GM12878 (cell line): ENCODE measurements around the gene TPRA1. TPM values are rescaled to one million over a fixed set of nuclear protein-coding genes. Genes with fewer than 3 reads are reported as not detected.

Experiments
- BCL11A ChIP-seq: IDR thresholded peaks from 2 replicates; pipeline ENCODE4 v1.6.1; 2011; ENCODE audit warnings: low read depth, low read length
- BCL3 ChIP-seq: IDR thresholded peaks from 2 replicates; pipeline ENCODE4 v1.6.1; 2011; ENCODE audit warnings: borderline replicate concordance, low read depth, mild to moderate bottlenecking, moderate library complexity, low read length; ENCODE audit not compliant: insufficient read depth, poor library complexity, severe bottlenecking
- E2F4 ChIP-seq: IDR thresholded peaks from 2 replicates; pipeline ENCODE4 v1.6.1; 2012; ENCODE audit warnings: low read depth, low read length, improper control_type of control experiment
- ETV6 ChIP-seq, 2 experiments: fragments of 450-650 bp in 1 of 2; IDR thresholded peaks in 1 of 2; conservative IDR thresholded peaks in 1 of 2; 2 replicates each; pipeline ENCODE4 v1.6.1; 2014; ENCODE audit warnings: antibody characterized with exemption in 1 of 2, borderline replicate concordance in 1 of 2, low read depth in 1 of 2, mild to moderate bottlenecking in 1 of 2, moderate library complexity in 1 of 2
- IKZF2 ChIP-seq, 2 experiments: fragments of 450-650 bp; IDR thresholded peaks; 2 replicates each; pipeline ENCODE4 v1.6.1; 2017; ENCODE audit warnings: mild to moderate bottlenecking in 2 of 2, moderate library complexity in 2 of 2
- IRF5 ChIP-seq: fragments of 450-650 bp; IDR thresholded peaks from 2 replicates; pipeline ENCODE4 v1.6.1; 2017; ENCODE audit warnings: borderline replicate concordance
- MTA2 ChIP-seq: fragments of 450-650 bp; IDR thresholded peaks from 2 replicates; pipeline ENCODE4 v1.6.1; 2016; ENCODE audit warnings: low read depth, mild to moderate bottlenecking, moderate library complexity
- PAX5 ChIP-seq: IDR thresholded peaks from 2 replicates; pipeline ENCODE4 v1.6.1; 2011; ENCODE audit warnings: low read depth, low read length, borderline replicate concordance
- PKNOX1 ChIP-seq: fragments of 450-650 bp; IDR thresholded peaks from 2 replicates; pipeline ENCODE4 v1.6.1; 2016; ENCODE audit warnings: mild to moderate bottlenecking
- POLR2AphosphoS2 ChIP-seq: IDR thresholded peaks from 2 replicates; pipeline ENCODE4 v1.6.1; 2011; ENCODE audit warnings: low read depth, mild to moderate bottlenecking, low read length, improper control_type of control experiment, moderate library complexity
- RUNX3 ChIP-seq: IDR thresholded peaks from 2 replicates; pipeline ENCODE4 v1.6.1; 2012; ENCODE audit warnings: low read length, inconsistent platforms
- SMC3 ChIP-seq: IDR thresholded peaks from 2 replicates; pipeline ENCODE4 v1.6.1; 2011; ENCODE audit warnings: low read length, improper control_type of control experiment, borderline replicate concordance
- SPI1 ChIP-seq: IDR thresholded peaks from 2 replicates; pipeline ENCODE4 v1.6.1; 2011; ENCODE audit warnings: low read depth, mild to moderate bottlenecking, low read length, moderate library complexity, borderline replicate concordance; ENCODE audit not compliant: insufficient read depth
- ZSCAN29 ChIP-seq: fragments of 450-650 bp; IDR thresholded peaks from 2 replicates; pipeline ENCODE4 v1.6.1; 2017; ENCODE audit warnings: mild to moderate bottlenecking, moderate library complexity
- polyA plus RNA-seq, 11 experiments: library from polyadenylated mRNA; depleted of rRNA in 4 of 11; unstranded in 6 of 11; stranded (reverse) in 5 of 11; fragments of >200 nt; fragmentation: Nextera tagmentation in 4 of 11; fragmentation: Illumina TruSeq in 1 of 11; extraction: Ambion mirVana in 4 of 11; extraction: Trizol in 1 of 11; gene quantifications; 1 replicate in 1 of 11; 2 replicates in 10 of 11; pipeline versions ENCODE4 v1.2.1 to v1.2.3, GENCODE V29; 2011 to 2016; ENCODE audit warnings: inconsistent platforms in 2 of 11, missing spikeins in 2 of 11, low read depth in 1 of 11
- total RNA-seq, 4 experiments: library from RNA; depleted of rRNA in 3 of 4; stranded (reverse); fragments of >200 nt in 3 of 4; fragmentation: Illumina TruSeq in 1 of 4; extraction: Trizol in 1 of 4; gene quantifications; 2 replicates each; pipeline versions ENCODE4 v1.2.1 to v1.2.3, GENCODE V29; 2013 to 2021
- TF ChIP-seq, protein P1 (sequence below): fragments of 450-650 bp; IDR thresholded peaks from 2 replicates; pipeline ENCODE4 v1.6.1; 2017; ENCODE audit warnings: mild to moderate bottlenecking, moderate library complexity
- TF ChIP-seq, protein P2 (sequence below): fragments of 450-650 bp; IDR thresholded peaks from 2 replicates; pipeline ENCODE4 v1.6.1; 2017; ENCODE audit warnings: low read depth, mild to moderate bottlenecking, moderate library complexity

Gene TPRA1
- total and polyA plus RNA-seq, 10 of the 15 experiments (the other 5 are each of a cell fraction or from before 2014, with no cell fraction given), result 1.8 to 39.6 (median 26.6) TPM

DNA sequence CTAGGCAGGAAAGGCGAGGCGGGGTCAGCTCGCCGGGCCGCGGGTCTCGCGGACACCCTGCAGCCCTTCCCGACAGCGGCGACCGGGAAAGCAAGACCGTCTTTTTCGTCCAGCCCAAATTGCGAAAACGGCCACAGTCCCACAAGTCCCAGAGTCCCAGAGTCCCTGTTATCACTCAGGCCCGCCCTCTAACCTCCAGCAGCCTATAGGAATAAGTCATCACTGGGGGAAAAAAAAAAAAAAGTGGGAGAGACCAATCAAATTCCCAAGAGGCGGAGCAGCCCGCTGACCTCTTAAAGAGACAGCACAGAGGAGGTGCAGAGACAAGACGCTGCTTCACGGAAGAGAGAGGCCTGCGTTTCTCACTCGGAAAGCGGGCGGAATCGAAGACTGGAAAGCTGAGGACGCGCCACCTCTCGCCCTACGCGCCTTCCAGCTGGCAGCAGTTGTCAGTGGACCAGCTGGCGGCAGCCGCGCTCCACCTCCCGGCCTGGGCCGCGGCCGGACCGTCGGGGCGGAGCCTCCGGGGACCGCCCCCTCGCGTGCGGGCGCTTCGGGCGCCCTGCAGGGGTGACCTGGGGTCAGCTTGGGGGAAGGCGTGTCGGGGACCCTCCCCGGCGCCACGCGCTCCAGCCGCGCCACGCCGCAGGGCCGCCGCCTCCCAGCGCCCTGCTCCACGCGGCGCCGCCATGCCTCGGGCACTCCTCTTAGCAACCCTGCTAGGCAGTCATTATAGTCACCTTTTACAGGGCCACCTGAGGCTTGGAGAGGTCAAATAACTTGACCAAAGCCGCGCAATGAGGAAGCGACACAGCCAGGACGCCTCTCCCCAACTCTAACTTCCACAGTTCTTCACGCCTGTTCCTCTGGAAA, at the start of gene TPRA1 (continued):
- TF ChIP-seq, protein P1, sequence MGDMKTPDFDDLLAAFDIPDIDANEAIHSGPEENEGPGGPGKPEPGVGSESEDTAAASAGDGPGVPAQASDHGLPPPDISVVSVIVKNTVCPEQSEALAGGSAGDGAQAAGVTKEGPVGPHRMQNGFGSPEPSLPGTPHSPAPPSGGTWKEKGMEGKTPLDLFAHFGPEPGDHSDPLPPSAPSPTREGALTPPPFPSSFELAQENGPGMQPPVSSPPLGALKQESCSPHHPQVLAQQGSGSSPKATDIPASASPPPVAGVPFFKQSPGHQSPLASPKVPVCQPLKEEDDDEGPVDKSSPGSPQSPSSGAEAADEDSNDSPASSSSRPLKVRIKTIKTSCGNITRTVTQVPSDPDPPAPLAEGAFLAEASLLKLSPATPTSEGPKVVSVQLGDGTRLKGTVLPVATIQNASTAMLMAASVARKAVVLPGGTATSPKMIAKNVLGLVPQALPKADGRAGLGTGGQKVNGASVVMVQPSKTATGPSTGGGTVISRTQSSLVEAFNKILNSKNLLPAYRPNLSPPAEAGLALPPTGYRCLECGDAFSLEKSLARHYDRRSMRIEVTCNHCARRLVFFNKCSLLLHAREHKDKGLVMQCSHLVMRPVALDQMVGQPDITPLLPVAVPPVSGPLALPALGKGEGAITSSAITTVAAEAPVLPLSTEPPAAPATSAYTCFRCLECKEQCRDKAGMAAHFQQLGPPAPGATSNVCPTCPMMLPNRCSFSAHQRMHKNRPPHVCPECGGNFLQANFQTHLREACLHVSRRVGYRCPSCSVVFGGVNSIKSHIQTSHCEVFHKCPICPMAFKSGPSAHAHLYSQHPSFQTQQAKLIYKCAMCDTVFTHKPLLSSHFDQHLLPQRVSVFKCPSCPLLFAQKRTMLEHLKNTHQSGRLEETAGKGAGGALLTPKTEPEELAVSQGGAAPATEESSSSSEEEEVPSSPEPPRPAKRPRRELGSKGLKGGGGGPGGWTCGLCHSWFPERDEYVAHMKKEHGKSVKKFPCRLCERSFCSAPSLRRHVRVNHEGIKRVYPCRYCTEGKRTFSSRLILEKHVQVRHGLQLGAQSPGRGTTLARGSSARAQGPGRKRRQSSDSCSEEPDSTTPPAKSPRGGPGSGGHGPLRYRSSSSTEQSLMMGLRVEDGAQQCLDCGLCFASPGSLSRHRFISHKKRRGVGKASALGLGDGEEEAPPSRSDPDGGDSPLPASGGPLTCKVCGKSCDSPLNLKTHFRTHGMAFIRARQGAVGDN, result peak; percentile 98
- TF ChIP-seq, protein P2, sequence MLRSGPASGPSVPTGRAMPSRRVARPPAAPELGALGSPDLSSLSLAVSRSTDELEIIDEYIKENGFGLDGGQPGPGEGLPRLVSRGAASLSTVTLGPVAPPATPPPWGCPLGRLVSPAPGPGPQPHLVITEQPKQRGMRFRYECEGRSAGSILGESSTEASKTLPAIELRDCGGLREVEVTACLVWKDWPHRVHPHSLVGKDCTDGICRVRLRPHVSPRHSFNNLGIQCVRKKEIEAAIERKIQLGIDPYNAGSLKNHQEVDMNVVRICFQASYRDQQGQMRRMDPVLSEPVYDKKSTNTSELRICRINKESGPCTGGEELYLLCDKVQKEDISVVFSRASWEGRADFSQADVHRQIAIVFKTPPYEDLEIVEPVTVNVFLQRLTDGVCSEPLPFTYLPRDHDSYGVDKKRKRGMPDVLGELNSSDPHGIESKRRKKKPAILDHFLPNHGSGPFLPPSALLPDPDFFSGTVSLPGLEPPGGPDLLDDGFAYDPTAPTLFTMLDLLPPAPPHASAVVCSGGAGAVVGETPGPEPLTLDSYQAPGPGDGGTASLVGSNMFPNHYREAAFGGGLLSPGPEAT, result peak; percentile 100
- TF ChIP-seq BCL11A (0 out of 2 replicates have a peak, but pooled peaks have one; percentile 5), RUNX3 (peak; percentile 62), SPI1 (no peak), SMC3 (0 out of 2 replicates have a peak, but pooled peaks have one; percentile 19), IRF5 (no peak), IKZF2 (IDR thresholded peaks at IDR 0.05) (peak in 1 of 2 experiments; percentile 14; a peak in 1 of 4 replicates), ETV6 (conservative IDR thresholded peaks at IDR 0.05 in 1 of 2, IDR thresholded peaks at IDR 0.05 in 1 of 2; ENCODE audit: borderline replicate concordance in 1 of 2, low read depth in 1 of 2) (no peak), POLR2AphosphoS2 (peak; percentile 36; the same call in 1 of the 2 replicates), PAX5 (peak; percentile 50; the same call in 1 of the 2 replicates), BCL3 (peak; percentile 15), ZSCAN29 (peak; percentile 78; the same call in 1 of the 2 replicates), PKNOX1 (peak; percentile 49; the same call in 1 of the 2 replicates), E2F4 (no peak), MTA2 (no peak)
